ENCODE results near the gene CHERP.

The CHERP gene, protein sequence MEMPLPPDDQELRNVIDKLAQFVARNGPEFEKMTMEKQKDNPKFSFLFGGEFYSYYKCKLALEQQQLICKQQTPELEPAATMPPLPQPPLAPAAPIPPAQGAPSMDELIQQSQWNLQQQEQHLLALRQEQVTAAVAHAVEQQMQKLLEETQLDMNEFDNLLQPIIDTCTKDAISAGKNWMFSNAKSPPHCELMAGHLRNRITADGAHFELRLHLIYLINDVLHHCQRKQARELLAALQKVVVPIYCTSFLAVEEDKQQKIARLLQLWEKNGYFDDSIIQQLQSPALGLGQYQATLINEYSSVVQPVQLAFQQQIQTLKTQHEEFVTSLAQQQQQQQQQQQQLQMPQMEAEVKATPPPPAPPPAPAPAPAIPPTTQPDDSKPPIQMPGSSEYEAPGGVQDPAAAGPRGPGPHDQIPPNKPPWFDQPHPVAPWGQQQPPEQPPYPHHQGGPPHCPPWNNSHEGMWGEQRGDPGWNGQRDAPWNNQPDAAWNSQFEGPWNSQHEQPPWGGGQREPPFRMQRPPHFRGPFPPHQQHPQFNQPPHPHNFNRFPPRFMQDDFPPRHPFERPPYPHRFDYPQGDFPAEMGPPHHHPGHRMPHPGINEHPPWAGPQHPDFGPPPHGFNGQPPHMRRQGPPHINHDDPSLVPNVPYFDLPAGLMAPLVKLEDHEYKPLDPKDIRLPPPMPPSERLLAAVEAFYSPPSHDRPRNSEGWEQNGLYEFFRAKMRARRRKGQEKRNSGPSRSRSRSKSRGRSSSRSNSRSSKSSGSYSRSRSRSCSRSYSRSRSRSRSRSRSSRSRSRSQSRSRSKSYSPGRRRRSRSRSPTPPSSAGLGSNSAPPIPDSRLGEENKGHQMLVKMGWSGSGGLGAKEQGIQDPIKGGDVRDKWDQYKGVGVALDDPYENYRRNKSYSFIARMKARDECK

DNA sequence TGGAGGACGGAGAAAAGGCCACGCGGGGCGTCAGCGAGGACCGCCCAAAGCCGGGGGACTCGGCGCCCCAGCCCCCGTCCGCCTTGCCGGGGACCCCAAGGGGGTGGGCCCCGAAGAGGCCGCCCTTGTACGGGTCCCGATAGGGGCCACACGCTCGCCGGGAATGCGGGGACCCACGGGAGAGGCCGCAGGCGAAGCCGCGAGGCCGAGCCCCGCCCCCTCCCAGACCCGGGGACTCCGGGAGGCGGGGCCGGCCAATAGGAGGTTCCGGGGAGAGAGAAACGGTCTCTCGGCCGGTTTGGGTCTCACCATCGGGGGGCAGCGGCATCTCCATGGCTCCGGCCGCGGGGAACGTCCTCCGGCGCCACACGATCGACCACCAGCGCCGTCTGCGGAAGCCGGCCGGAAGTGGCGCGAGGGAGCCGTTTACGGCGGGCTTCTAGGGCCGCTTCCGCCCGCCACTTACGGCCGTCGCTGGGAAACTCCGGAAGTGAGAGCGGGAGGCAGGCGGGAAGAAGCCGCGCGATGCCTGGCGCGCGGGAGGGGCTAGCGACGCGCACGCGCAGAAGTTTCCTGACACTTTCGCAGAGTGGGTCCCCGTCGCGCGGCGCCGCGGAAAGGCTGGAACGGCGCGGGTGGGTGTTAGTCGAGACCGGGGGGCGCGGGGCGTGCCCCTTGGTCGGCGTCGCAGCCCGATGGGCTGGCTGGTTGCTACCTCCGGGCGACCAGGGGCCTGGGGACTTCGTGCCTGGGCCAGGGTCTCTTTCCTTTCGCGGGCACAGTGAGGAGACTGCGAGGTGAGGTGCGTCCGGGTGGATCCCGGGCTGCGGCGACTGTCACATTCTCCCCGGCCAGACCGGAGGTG lies at the start of gene CHERP:
Gene CHERP (minus strand): TSS at position 393 of the 865 bp plus-strand sequence. CDS start 59 bp downstream, at position 334.
- peak; percentile 94 to 95 for DNase-seq

DNA sequence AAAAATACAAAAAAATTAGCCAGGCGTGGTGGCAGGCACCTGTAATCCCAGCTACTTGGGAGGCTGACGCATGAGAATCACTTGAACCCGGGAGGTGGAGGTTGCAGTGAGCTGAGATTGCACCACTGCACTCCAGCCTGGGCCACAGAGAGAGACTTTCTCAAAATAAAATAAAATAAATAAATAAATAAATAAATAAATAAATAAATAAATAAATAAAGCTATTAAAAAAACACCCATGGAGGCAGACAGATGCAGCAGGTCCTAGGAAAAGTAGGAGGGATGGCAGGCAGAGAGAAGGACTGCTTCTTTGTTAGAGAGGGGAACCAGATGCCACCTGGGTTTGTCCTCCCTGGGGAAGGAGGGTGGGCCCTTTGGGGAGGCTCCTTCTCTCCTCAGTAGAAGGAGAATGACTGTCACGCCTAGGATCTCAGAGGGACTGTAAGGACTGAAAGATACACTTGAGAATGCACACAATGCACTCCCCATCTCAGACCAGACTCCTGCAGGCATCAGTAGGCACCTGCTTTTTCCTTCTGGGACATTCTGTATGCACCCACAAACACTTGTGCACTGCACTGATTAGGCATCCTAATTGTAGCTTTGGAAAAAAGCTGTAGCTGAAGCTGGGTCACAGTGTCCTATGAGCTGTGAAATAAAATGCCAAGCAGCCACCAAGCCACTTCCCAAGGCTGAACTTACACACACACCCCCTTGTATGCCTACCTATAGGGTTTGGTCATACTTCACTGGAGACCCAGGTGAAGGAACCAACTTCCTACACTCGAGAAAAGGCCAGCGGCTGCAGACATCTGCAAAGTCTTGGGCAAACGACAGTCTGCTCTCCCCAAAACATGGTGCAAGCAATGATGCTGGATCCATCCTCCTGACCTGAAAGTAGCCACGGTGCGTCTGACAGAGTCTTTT lies 48.9 kb upstream of the CHERP start:
- no peak for DNase-seq

DNA sequence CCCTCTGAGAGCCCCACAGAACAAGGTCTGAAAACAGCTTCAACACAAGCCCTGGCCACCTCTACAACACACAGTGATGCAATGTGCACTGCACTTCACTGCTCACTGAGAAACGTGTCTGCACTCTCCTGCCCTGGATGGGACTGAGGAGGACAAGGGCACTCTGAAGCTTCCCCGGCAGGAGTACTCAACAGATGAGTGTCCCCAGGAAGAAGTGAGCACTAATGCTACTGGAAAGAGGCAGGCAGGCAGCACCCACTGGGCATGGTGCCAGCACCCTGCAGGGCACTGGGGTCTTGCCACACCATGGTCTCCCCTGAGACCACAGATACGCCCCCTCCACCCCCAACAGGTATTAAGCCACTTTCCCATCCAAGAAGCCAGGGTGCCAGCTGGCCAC lies 47.7 kb upstream of the CHERP start:
- DNase-seq, result no peak

DNA sequence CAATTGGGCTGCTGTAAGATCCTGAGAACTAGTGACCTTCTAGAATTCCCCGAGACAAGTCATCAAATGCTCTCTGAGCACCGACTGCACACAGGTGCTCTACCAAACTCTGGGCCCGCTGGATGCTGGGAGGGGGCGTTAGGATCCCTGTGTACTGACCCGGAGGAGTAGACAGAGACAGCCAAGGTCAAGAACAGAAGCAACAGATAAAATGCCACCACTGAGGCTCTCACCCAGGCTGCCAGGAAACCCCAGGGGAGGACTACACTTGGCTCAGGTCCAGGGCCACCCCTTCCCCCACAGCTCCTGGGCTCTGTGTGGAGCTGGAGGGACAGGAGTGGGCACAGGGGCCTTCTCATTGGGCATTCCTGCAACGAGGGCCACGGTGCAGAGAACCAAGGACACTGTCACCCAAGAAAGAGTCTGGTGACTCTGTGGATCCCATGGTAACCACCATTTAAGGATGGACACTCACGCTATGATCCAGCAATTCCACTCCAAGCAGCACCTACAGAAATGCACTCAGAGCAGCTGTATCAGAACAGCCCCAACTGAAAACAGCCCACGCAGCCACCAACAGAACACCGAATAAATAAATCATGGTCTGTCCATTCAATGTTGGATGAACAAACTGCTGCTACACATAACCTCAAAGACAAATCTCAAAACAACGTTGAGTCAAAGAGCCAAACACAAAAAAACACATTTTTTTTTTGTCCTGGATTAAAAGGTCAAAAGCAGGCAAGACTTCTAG lies 46.8 kb upstream of the CHERP start:
- no peak for DNase-seq

DNA sequence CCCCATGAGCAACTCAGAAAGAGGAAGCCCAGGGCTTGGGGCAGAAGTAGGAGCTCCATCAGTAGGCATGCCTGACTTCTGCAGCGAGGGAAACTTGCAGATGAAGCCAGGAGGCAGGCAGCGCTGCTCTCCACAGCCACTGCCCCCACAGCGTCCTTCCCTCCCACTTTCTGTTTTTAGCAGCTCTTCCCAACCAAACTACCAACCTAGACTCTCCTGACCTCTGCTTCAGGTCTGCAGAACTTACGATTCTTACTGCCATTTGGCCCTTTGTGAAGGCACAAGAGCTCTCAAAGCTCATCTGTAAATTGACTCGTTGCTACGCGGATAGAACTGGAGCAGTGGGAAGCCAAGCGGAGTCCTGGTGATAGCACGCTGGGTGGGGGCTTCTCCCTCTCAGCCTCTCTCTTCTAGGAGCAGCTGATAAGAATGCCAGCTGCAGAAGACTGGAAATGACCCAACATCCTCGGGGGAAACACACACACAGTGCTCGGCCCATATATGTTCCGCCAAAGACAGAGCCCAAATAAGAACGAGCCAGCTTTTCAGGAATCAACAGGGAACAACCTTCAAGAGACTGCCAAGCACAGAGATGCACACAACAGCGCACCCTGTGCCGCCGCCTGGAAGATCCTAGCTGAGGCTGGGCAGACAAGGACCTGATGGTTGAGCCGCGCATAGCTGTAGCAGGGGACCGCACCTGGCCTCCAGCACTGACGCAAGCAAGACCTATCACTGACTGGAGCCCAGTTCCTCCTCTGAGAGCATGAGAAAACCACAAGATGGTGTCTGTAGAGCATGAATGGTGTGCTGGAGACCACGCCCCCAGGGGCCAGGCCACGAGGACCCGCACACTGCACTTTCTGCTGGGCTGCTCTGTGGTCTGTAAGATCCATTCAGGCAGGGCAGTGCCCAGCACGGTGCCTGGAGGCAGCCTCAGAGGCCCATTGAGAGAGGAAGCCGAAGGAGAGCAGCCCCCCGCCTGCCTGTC lies 45.9 kb upstream of the CHERP start:
- DNase-seq, result peak; percentile 57 to 71

DNA sequence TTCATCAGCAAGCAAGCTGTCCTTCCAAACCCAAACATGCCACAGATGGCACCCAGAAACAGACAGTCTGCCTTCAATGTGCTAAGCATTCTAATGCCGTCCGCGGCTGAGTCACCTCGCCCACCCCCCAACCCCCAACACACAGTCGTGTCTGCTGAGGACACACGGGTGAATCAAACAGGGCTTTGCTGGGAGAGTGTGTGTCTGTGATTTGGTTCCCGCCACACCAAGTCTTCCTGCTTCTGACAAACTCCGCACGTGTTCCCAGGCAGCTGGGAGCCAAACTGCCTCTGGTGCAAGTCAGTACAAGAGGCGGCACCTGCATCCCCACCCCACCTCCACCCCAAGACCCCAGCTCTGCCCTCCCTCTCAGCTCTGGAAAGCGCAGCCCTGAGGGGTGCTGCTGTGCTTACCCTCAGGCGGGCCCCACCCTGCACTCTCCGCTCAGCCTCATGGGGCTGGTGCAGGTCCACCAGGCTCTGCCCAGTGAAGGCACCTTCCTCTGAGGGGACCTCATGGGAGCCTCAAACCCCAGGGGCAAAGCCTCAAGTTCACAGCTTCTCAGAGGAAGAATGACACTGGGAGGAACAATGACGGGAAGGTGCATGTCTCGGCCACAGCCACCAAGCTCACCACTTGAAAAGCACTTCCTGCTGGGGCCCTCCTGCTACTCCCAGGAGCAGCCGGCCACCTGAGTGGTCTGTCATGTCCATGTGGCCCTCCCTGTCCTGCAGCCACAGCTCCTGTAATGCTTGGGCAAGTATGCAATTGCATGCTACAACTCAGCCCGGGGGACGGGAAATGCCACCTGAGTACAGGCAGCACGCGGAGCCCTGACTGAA lies 45.0 kb upstream of the CHERP start:
- peak; percentile 56 to 66 for DNase-seq

DNA sequence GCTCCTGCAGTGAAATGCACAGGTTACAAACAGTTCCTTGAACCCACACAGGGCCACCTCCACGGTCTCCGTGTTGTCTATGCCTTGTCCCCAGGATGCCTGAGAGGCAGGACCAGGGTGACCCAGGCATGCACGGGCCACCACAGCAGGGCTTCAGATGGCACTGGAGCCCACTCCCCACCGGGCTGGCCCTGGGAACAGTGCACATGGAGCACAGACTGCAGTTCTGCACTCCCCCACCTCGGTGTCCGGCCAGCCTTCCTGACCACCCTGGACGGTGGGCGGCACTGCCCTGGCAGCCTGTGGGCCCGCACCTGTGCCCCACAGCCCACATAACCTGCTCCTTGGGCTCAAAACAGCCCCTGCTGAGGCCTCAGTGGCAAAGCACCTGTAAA lies 44.2 kb upstream of the CHERP start:
- DNase-seq, result no peak

DNA sequence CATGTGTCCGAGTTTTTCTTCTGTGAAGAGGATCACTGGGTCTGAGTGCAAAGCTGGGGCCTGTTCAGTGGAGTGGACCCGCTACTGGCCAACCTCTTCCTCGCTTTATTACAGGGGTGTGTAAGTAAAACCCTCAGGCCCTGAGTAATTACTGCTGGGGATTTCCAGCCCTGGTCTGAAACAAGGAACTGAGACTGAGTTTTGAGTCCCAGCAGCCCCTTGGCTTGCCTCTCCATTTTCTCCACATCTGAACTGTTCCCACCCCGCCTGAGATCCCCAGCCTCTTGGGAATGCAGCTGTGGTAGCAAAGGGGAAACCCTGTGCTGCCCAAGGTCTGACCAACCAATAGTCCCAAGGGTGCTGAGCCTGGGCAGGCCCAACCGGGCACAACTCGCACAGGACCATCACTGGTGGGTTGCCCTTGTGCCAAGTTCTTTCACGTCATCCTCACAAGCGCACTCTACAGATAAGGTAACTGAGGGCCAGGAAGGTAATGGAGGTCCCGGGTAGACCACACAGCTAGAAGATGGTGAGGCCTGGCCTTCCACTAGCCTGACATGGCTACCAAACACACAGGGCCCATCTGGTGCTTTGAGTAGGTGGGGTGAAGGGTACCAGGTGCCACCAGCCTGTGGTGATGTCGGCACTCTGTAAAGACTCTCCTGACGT lies 43.7 kb upstream of the CHERP start:
- DNase-seq, result peak; percentile 38 to 49

DNA sequence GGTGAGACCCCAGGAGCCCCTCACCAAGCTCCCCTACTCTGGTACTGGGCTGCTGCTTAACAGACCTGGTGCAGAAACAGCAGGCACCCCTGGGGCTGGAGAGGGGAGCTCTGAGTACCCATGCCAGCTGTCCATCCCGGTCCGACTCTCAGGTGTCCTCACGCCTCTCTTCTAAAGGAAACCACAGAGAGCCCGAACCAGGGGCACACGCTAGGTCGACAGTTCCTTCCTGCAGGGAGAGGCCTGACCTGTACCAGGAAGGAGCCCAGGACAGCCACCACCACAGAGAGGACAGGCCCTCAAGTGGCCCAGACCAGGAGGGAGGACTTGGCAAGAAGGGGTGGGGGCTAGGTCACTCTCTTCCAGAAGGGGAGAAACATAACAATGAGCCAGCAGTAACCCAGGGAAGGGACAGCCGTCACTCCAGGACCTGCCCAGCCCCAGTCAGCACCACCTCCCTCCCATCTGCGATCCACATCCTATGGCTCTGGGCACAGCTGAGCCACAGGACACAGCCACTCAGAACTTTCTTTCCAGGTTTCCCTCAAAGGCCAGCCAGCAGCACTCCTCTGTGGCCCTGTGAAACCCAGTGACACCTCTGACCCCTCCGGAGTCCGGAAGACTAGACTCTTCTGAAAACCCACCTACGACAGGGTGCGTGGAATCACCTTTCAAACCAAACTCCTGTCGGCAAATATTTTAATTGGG lies 43.0 kb upstream of the CHERP start:
- no peak for DNase-seq

DNA sequence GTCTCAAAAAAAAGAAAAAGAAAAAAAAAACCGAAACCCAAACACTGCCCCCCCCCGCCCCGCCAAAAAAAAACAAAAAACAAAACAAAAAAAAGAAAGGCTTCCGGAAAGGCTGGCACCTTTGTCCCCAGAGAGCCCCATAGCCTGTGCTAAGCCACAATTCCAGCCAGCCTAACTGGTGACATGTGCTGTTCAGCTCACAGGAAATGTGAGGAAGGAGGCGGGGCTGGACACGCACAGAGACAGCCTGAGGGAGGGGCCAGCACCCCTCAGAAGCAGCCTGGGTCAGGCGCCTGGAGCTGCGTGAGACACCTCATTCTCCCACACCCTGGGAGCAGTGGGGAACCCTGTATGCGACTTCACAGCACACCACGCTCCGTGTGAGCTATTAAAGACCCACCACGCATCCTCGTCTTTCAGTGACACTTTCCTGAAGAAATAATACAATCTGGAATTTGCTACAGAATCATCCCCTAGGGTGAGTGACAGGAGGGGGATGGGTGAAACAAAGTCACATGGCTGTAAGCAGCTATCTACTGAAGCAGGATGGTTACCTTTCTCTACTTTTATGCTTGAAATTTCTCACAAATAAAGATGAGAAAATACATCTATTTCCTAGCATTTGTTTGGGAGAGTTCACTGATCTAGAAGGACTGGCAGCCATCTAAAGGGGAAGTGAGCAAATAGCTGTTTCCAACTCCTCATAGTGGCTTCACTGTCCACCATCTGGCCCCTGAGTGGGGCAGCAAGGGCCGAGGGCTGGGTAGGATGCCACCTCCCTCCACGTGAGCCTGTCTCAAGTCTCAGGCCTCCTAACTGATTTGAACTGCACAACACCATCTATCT lies 42.2 kb upstream of the CHERP start:
- peak; percentile 87 to 88 for DNase-seq

DNA sequence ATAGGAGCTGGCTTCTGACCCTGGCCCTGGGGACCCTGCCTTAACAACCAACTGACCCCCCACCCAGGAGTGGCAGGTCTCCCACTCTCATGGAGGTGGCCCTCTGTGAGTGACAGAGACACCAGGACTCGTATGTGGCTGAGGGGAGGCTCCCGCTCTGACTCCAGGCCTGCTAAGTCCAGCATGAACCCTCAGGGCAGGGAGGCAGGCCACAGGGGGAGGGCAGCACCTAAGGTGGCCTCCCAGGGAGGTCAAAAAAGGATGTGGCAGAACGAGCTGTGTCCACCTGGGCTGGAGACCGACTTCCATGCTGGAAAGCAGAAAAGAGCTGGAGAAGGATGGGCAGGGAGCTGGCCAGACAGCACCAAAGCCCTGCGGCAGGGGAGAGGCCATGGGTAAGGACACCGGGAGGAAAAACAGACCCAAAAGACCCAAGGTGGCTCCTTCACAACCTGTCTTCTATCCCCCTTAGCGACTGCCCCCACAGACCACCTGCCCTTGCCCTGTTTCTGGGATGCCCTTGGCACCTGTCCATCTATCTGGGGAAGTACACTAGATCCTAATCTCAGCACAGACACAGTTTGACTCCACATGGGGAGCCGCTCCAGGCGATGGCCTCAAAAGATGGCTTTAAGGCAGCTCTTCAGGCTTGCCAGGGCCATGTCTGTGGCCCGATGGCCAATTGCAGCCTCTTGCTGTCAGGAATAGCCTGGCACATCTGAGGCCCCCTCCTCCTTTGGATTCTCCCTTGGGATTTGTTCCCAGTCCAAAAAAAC lies 40.4 kb upstream of the CHERP start:
- DNase-seq, result no peak

DNA sequence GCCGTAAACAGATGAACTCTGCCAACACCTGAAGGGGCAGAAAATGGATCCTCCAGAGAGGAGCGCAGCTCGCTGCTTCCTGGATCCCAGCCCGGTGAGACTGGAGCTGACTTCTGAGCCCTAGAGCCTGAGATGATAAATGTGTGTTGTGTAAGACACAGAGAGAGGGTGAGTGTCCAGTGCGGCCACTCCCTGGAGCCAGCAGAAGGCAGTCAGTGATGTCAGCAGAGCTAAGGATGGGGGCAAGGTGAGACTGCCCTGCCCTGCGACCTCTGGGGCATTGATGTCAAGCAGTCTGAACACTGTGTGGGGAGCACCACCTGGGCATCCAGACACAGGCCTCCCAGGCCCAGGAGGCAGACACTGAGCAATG lies 39.7 kb upstream of the CHERP start:
- no peak for DNase-seq

DNA sequence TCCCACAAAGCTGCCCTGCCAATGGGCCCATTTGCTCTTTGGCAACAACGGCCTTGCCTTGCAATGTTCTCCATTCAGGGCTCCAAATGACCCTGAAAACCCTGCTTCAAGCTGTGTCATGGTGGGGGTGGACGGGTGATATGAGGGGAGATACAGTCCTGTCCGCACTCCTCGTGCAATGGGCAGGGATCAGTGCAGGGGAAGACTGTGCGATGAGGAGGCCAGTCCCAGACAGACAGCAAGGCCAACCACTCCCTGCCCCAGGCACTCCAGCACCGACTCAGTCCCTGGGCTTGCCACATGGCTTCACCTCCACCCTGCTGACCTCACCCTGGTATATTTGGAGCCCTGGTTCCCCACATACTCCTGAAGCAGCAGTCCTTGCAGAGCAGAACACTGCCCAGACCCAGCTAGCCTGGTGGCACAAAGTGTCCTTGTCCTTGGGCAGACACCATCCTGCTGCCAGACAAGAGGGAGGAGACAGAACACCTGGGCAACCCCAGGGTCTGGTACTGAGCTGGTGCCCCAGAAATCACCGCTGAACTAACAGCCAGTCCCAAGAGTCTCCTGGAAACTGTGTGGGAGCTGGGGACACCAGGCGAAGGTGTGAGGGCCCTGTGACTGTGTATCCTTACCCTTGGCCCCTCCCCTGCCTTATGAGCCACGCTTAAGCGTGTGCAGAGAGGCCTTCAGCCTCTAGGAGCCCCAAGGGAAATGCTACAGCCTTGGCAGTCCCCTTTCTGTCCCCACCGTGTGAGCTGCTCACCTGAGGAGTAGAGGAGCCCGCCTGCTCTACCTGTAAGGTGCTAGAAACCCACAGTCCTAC lies 39.1 kb upstream of the CHERP start:
- DNase-seq, result no peak

DNA sequence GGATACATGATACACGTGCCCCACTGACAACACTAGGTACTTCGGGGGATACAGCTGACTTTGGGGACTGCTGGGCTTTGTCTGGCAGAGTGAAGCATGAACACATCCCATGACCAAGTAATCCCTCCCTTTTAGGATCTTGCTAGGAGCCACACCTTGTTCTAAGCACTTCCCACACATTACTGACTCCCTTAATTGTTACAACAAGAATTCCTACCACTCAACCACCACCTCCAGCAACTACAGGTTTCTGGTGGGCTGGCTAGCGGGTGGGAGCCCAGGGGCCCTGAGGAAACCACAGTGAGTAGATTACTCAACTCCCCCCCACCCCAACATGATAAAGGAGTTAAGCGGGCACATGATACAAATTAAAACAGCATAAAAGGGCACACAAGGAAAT lies 37.1 kb upstream of the CHERP start:
- no peak for DNase-seq

DNA sequence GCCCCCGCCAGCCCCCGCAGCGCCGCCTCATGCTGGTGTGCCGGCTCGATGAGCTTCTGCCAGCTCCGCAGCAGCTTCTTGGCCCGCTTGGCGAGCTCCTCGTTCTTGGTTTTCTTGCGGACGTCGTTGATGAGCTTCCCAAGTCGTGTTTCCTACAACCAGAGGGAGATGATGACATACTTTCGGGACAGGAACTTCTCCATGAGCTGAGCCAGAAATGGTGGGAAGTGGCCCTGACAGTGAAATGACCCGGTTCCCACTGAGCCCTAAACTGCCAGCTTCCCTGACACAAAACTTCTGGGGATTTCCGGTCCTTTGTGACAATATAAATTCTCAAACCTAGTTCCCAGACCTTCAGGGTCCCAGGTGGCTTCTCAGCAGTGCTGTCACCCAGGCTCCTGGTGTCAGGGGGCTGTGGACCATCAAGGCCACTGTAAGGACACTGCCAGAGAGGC lies 35.3 kb upstream of the CHERP start:
- DNase-seq, result no peak

All from stimulated activated CD4-positive, alpha-beta T cell treated with anti-CD3 and anti-CD28 coated beads, Interleukin-2, amount 100 ng/mL, for 24 hours (primary cell).